CD4-positive, alpha-beta T cell treated with Interferon gamma for 1 hour (primary cell): ENCODE results near the gene TRIM67.

Source experiments
- DNase-seq: peaks from one replicate; pipeline ENCODE4 v3.0.0-alpha.2; 2020

TRIM67 gene

GRCh38 chr1:231185391-231185790, 23.5 kb downstream of the TRIM67 start:
- DNase-seq, result no peak

GRCh38 chr1:231186356-231187115, 24.7 kb downstream of the TRIM67 start:
- no peak for DNase-seq

- DNase-seq, result no peak
These were observed 25.7 kb downstream of the TRIM67 start for GRCh38 chr1:231187571-231187970.

GRCh38 chr1:231188072-231188471, 26.2 kb downstream of the TRIM67 start:
- no peak for DNase-seq

DNA sequence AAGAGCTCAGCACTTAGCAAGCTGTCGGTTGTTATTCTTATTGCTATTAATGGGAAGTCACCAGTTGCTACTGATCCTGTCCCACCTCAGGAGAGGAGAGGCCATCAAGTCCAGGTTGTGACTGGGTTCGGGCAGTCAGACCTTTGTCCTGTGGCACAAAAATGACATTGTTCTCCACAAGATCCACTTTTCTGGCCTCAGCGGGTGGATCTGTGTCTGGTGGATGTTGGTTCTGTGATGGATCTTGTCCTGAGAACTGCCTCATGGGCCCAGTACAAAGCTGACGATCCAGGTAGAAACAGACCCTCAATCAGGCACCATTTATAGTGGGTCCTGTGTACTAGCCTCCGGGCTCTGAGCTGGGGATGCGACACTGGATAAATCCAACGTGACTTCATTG, 26.9 kb downstream of the TRIM67 start:
- no peak for DNase-seq

GRCh38 chr1:231189683-231190270, 27.9 kb downstream of the TRIM67 start:
- DNase-seq, result no peak

DNA sequence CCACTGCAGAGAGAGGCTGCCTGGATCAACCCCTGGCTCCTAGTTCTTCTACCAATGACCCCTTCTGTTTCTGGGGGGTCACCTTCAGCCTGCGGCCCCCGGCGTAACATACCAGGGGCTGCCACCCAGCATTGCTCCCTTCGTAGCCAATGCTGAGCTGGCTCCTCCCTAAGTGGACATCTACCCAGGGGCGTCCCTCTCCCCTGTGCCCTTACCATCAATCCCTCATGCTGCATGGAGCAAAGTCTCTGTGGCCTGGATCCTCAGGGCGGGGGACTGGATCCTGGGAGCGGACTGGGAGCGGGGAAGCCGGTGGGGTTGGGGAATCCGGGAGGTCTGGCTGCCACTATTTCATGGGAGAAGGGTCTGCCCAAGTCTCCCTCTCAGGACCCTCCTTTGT, 28.6 kb downstream of the TRIM67 start:
- no peak for DNase-seq

DNA sequence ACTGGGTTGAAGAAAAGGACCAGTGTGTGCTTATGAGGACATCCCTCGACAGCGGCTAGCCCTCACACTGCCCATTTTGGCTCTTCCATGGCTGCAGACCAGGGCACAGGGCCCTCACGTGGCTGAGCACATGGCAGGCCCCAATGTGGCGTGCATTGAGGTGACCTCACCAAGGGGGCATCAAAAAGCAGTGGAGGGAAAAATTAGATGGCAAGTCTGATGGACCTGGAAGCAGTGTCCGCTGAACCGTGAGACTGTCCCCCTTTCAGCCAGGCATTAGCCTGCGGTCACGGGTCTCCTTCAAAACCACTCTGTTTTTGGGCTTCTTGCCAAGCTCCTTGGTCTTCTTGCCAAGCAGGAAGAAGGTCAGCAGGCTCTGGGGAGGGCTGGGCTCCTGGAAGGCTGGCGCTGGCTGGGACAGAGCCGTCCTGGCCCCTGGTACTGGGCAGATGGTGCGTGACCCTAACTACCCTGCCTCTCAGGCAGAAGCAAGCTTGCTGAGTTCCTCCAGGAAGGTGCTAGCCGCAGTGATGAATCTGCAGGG, 30.8 kb downstream of the TRIM67 start:
- no peak for DNase-seq

- DNase-seq, result no peak
These were observed 32.0 kb downstream of the TRIM67 start for GRCh38 chr1:231193710-231194340.

- DNase-seq, result no peak
These were observed 32.6 kb downstream of the TRIM67 start for GRCh38 chr1:231194476-231194842.

DNA sequence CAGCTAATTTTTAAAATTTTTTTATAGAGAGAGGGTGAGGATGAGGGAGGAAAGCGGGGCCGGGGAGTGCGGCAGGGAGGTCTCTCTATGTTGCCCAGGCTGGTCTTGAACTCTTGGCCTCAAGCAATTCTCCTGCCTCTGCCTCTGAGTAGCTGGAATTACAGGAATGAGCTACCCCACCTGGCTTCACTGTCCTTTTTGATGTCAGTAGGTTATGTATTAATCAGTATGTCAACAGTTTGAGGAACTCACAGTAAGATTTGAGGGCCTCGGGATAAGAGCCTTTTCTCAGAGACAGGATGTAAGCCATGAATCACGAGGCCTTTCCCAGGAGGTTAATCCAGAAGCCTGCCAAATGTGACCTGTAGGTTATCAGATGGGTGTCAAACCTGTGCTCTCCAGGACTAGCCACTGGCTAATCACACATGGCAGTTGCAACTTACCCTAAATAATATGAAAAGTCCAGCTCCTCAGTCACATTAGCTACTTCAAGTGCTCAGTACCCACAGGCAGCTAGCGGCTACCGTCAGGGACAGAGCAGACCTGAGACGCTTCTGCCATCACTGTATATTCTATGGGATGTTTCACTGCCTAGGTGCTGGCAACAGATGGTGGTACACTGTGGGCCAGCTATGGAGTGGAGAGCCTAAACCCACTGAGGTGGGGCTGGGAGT, 33.1 kb downstream of the TRIM67 start:
- DNase-seq, result no peak

- DNase-seq, result no peak
These were observed 34.4 kb downstream of the TRIM67 start for GRCh38 chr1:231196307-231196706.

GRCh38 chr1:231196728-231197127, 34.9 kb downstream of the TRIM67 start:
- no peak for DNase-seq

DNA sequence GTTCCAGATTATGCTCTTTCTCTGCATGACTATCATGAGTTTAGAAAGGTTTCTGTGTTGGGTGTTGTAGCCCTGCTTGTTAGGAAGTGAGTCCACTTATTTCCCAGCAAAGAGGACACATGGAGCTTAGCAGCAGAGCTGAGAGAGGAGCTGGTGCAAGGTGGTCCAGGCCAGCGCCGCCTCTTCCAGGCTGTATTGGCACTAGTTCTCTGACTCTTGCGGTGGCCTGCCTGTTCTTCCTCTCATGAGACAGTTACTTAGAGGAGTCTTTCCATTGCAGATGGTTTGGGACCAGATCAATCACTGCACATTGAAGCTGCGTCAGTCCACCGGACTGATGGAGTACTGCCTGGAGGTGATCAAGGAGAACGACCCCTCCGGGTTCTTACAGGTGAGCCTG, 38.0 kb downstream of the TRIM67 start:
- DNase-seq, result no peak

DNA sequence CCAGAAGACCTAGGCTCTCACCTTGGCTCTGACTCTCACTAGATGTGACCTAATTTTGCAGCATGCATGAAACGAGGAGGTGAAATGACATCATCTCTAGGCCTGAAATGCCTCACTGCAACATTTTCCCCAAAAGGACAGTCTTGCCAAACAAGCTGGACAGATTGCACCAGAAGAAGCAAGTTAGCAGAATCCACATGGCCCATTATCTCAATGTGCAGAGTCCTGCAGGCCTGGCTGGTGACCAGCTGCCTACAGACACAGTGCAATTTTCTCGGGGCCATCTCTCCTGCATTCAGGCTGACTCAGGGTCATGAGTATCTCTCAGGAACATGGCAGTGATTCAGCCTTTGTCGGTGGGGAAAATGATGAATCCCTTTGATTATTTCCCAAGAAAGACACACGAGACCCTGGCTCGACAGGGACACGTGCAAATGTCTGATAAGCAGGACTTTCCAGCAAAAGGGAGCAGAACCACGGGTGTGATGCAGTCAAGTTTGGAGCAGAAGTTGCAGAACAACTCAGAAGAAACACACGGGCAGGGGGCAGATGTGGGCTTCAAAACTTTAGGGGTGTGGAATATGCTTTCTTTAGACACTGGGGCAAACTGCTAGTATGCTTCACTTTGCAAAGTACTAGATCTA, 38.7 kb downstream of the TRIM67 start:
- no peak for DNase-seq

DNA sequence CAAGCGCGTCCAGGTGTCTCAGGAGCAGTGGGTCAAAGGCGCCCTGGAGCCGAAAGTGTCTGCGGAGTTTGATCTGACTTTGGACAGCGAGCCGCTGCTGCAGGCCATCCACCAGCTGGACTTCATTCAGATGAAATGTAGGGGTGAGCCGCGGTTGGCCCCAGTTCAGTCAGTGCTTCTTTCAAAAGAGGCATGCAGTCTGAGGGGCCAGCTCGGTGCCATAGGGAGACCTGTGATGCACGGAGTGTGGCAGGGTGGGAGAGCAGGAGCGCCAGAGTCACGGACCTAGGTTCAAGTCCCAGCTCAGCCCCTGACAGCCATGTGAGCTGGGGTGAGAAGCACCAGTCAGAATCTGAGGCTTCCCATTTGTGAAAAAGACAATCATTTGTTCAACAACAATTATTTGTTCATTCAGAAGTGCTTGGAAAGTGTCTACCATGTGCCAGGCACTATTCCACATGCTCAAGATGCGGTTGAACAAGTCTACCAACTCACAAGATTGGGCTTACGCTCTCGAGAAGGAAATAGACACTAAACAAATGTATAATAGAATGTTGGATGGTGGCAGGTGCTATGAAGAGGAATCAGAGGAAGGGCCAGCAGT, 39.6 kb downstream of the TRIM67 start:
- no peak for DNase-seq

- no peak for DNase-seq
These were observed 40.2 kb downstream of the TRIM67 start for GRCh38 chr1:231201979-231202633.

GRCh38 chr1:231203259-231204057, 41.6 kb downstream of the TRIM67 start:
- DNase-seq, result no peak

DNA sequence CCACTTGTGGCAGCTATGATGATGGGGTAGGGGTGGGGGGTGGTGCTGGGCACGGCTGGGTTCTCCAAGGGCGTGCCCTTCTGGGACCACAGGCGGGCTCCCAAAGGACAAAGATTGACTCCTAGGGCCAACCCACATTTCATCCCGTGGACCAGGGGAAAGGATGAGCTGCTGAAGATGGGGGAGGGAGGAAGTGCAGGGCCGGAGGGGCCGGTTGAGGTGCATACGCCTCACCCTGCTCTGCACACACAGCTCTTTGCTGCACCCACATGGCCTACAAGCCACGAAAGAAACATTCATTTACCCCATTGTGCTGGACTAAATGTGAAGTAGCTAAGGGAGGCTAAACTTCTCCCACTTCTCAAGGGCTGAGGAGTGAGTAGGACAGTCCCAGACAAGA, 45.0 kb downstream of the TRIM67 start:
- no peak for DNase-seq

DNA sequence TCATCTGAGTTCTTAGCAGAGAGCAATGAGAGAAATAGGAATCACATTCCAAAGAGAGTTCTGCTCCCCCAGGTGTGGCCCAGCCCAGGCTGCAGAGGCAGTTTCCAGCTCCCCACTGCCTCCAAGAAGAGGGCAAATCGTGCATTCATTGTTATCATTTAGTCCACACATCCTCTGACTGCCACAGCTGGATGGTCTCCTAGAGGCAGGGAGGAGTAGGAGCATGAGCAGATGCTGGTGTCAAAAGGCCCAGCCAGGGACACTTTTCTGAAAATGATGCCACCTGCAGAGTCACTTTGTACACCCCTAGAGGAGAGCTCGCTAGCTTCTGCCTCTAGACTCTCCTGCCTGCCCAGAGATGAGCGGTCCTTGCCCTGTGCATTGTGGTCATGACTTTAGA, 45.6 kb downstream of the TRIM67 start:
- DNase-seq, result no peak

GRCh38 chr1:231208980-231209379, 47.1 kb downstream of the TRIM67 start:
- no peak for DNase-seq
